ENCODE data around the gene SPOCD1.

Gene SPOCD1

GRCh38 chr1:31799895-31800673 lies 15.7 kb downstream of the SPOCD1 start:
- H3K9me3 ChIP-seq (ENCODE audit: control insufficient read depth, low read length), result no peaks in the 10 kb centered on the region
- DNase-seq (ENCODE audit: low read depth), result no peak
- peak overlapping the region; percentile 25 for H3K9ac ChIP-seq (ENCODE audit: low read length)
- H3K4me1 ChIP-seq (ENCODE audit: control insufficient read depth, insufficient read depth, low read length), result peaks cover 51% of the 10 kb centered on the region
- H3K36me3 ChIP-seq (ENCODE audit: control insufficient read depth, insufficient read depth, low read length, severe bottlenecking), result no peaks in the 10 kb centered on the region
- H3K27me3 ChIP-seq (replicated peaks; ENCODE audit: control insufficient read depth, insufficient read depth, low read length), result no peaks in the 10 kb centered on the region
- H3K4me3 ChIP-seq (ENCODE audit: low read length), result no peak overlapping the region

DNA sequence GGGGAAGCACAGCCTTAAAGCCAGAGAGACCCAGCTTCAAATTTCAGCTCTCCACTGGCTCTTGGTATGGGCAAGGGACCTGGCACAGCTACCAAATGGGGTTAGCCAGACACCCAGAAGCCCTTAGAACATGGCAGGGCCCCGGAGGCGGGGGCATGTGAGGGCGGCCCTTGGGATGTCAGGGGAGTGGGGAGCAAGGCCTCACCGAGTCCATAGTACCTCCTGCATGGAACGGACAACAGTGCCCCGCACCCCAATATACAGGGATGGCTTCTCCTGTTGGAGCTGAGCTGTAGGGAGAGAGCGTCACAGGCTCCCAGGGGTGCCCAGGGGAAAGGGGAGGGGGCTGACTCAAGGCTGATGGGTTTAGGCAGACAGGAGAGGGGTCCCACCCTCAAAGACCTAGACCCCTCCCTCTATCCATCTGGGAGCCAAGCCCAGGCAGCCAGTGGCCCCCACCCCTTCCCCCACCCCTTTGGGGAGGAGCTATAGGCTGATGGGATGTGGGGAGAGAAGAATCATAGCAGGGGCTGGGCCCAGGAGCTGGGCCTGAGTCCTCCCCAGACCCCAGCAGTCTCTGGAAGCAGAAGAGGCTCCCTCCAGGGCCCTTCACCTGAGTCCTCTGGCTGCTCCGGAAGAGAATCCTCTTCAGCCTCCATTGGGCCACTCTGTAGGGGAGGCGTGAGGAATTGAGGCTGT lies 16.5 kb downstream of the SPOCD1 start:
- Histone ChIP-seq H3K27me3 (replicated peaks; ENCODE audit: control insufficient read depth, insufficient read depth, low read length) (no peaks in the 10 kb centered on the region), H3K4me3 (ENCODE audit: low read length) (peak overlapping the region; percentile 83)
- DNase-seq (ENCODE audit: low read depth), result no peak

DNA sequence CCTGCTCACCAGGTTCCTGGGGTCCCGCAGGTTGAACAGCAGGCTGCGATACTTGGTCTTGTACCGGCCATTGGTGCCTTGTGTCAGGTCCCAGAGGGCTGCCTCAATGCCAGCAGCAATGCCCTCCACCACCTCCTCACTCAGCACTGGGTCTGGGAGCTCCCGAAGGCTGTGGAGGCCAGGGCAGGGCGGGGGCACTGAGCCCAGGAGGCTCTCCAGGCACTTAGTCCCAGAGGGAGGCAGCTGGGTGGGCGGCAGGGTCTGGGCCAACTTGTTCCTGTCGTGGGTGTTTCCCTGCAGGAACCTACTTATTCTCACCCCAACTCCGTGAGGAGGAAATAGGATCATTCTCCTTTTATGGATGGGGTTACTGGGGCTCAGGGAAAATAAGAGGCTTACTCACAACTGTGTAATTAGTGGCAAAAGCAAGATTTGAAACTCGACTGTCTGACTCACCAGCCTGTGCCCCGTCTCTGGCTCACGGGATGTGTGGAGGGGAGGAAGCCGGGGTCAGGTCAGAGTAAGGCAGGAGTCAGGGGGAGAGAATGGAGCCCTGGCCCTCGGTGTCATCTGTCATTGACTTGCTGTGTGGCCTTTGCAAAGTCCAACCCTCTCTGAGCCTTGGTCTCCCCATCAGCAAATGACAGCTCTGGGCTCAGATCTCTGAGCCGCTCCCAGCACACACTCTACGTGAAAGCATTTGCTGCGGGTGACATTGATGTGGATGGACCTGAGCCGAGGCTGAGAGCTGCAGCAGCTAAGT lies 17.2 kb downstream of the SPOCD1 start:
- no peaks in the 10 kb centered on the region for H3K36me3 ChIP-seq (ENCODE audit: control insufficient read depth, insufficient read depth, low read length, severe bottlenecking)

More for the DNA sequence above, 16.5 kb downstream of the SPOCD1 start:
- peaks cover 53% of the 10 kb centered on the region for H3K4me1 ChIP-seq (ENCODE audit: control insufficient read depth, insufficient read depth, low read length)
- no peaks in the 10 kb centered on the region for H3K36me3 ChIP-seq (ENCODE audit: control insufficient read depth, insufficient read depth, low read length, severe bottlenecking)
- no peaks in the 10 kb centered on the region for H3K9me3 ChIP-seq (ENCODE audit: control insufficient read depth, low read length)
- peak overlapping the region; percentile 65 for H3K9ac ChIP-seq (ENCODE audit: low read length)

DNA sequence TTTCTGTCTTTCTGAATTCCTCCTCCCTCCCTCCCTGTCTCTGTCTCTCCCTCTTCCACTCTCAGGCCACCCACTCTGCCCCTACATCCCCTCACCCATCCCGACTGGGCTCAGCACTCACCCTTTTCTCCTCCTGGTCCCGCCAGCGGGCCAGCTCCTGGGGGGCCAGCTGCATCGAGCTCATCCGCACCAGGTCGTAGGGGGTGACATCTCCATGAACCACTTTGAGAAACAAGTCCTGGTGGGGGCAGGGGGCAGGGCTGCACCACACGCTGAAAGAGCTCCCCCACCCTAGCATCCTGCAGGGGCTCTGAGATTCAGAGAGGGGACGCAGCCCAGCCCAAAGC lies 17.8 kb downstream of the SPOCD1 start:
- Histone ChIP-seq H3K4me3 (ENCODE audit: low read length) (peak overlapping the region; percentile 83), H3K9me3 (ENCODE audit: control insufficient read depth, low read length) (no peaks in the 10 kb centered on the region), H3K9ac (ENCODE audit: low read length) (peak overlapping the region; percentile 89), H3K4me1 (ENCODE audit: control insufficient read depth, insufficient read depth, low read length) (peaks cover 53% of the 10 kb centered on the region), H3K27me3 (replicated peaks; ENCODE audit: control insufficient read depth, insufficient read depth, low read length) (no peaks in the 10 kb centered on the region), H3K36me3 (ENCODE audit: control insufficient read depth, insufficient read depth, low read length, severe bottlenecking) (no peaks in the 10 kb centered on the region)
- DNase-seq (ENCODE audit: low read depth), result no peak

More for the DNA sequence above, 17.2 kb downstream of the SPOCD1 start:
- Histone ChIP-seq H3K4me1 (ENCODE audit: control insufficient read depth, insufficient read depth, low read length) (peaks cover 53% of the 10 kb centered on the region), H3K27me3 (replicated peaks; ENCODE audit: control insufficient read depth, insufficient read depth, low read length) (no peaks in the 10 kb centered on the region), H3K4me3 (ENCODE audit: low read length) (peak overlapping the region; percentile 83), H3K9ac (ENCODE audit: low read length) (peak overlapping the region; percentile 89), H3K9me3 (ENCODE audit: control insufficient read depth, low read length) (no peaks in the 10 kb centered on the region)
- DNase-seq (ENCODE audit: low read depth), result peak; percentile 85

- no peaks in the 10 kb centered on the region for H3K27me3 ChIP-seq (replicated peaks; ENCODE audit: control insufficient read depth, insufficient read depth, low read length)
- no peaks in the 10 kb centered on the region for H3K9me3 ChIP-seq (ENCODE audit: control insufficient read depth, low read length)
- no peak for DNase-seq (ENCODE audit: low read depth)
- peak overlapping the region; percentile 89 for H3K9ac ChIP-seq (ENCODE audit: low read length)
- no peaks in the 10 kb centered on the region for H3K36me3 ChIP-seq (ENCODE audit: control insufficient read depth, insufficient read depth, low read length, severe bottlenecking)
- H3K4me3 ChIP-seq (ENCODE audit: low read length), result peak overlapping the region; percentile 83
- peaks cover 53% of the 10 kb centered on the region for H3K4me1 ChIP-seq (ENCODE audit: control insufficient read depth, insufficient read depth, low read length)
Observed at GRCh38 chr1:31797216-31797615, 18.6 kb downstream of the SPOCD1 start.

- DNase-seq (ENCODE audit: low read depth), result no peak
- peaks cover 53% of the 10 kb centered on the region for H3K4me1 ChIP-seq (ENCODE audit: control insufficient read depth, insufficient read depth, low read length)
Observed at GRCh38 chr1:31796707-31797106, 19.1 kb downstream of the SPOCD1 start.

DNA sequence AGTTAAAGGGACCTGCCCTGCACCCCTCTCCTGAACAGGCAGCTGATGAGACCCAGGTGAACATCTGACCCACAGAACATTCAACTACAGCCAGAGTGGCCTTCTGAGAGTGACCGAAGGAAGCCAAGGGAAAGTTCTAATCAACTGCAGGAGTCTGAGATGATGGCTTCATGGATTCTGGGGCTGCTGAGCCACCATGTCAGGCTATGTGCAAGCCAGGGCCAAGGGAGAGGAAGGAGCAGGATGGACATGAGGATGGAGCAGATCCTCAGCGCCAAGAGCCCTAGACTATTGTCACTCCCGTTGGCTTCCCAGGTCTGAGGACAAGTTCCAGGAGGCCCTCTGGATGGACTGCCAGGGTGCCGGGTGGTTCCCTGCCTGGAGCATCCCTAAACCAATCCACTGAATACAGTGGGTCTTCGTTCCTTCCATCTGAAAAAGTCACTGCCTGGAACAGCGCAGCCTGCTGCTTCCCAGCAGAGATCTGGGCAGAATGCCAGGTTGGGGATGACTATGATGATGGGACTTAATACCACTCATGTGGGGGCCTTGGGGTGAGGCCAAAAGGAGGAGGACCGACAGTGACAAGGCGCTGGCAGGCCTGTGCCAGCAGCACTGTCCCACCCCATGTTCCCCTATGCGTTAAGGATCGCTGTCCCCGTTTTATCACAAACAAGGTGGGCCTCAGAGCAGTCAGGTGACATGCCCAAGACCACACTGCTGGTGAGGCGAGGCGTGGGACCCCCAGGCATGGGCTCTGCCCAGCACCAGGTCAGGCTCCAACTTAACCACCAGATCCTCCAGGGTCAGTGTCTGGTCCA lies 19.8 kb downstream of the SPOCD1 start:
- Histone ChIP-seq H3K9me3 (ENCODE audit: control insufficient read depth, low read length) (no peaks in the 10 kb centered on the region), H3K4me1 (ENCODE audit: control insufficient read depth, insufficient read depth, low read length) (peaks cover 53% of the 10 kb centered on the region), H3K27me3 (replicated peaks; ENCODE audit: control insufficient read depth, insufficient read depth, low read length) (no peaks in the 10 kb centered on the region), H3K4me3 (ENCODE audit: low read length) (peak overlapping the region; percentile 83), H3K9ac (ENCODE audit: low read length) (peak overlapping the region; percentile 89), H3K36me3 (ENCODE audit: control insufficient read depth, insufficient read depth, low read length, severe bottlenecking) (no peaks in the 10 kb centered on the region)
- DNase-seq (ENCODE audit: low read depth), result peak; percentile 69

More at GRCh38 chr1:31796707-31797106, 19.1 kb downstream of the SPOCD1 start:
- Histone ChIP-seq H3K36me3 (ENCODE audit: control insufficient read depth, insufficient read depth, low read length, severe bottlenecking) (no peaks in the 10 kb centered on the region), H3K9ac (ENCODE audit: low read length) (peak overlapping the region; percentile 89), H3K27me3 (replicated peaks; ENCODE audit: control insufficient read depth, insufficient read depth, low read length) (no peaks in the 10 kb centered on the region), H3K9me3 (ENCODE audit: control insufficient read depth, low read length) (no peaks in the 10 kb centered on the region), H3K4me3 (ENCODE audit: low read length) (peak overlapping the region; percentile 83)

DNA sequence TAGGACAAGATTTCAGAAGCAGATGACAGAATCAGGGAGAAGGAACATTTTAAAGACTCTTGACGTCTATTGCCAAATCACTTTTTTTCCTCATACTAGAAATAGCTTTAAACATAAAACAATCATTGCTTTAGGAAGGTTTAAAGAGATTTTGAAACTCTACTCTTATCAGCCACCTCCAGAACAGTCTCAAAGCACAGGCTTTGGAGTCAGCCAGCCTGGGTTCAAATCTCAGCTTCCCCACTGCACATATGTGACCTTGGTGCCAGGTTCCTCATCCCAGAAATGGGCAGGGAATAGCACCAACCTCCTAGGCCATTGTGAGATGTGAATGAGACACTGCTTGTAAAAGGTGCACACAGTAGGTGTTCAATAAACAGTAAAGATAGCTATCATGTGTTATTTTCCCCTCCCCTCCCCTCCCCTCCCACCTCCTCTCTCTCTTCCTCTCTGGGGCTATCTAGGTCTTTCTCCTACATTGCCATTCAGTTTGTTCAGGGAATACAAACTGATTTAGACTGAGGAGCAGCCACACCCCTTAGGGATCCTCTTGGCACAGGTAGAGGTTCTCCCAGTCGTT lies 20.6 kb downstream of the SPOCD1 start:
- no peak overlapping the region for H3K9ac ChIP-seq (ENCODE audit: low read length)
- no peaks in the 10 kb centered on the region for H3K36me3 ChIP-seq (ENCODE audit: control insufficient read depth, insufficient read depth, low read length, severe bottlenecking)
- DNase-seq (ENCODE audit: low read depth), result no peak
- no peaks in the 10 kb centered on the region for H3K27me3 ChIP-seq (replicated peaks; ENCODE audit: control insufficient read depth, insufficient read depth, low read length)
- H3K4me3 ChIP-seq (ENCODE audit: low read length), result no peak overlapping the region
- no peaks in the 10 kb centered on the region for H3K9me3 ChIP-seq (ENCODE audit: control insufficient read depth, low read length)
- H3K4me1 ChIP-seq (ENCODE audit: control insufficient read depth, insufficient read depth, low read length), result peaks cover 55% of the 10 kb centered on the region

GRCh38 chr1:31793586-31794285 lies 22.1 kb downstream of the SPOCD1 start:
- no peaks in the 10 kb centered on the region for H3K36me3 ChIP-seq (ENCODE audit: control insufficient read depth, insufficient read depth, low read length, severe bottlenecking)
- H3K4me1 ChIP-seq (ENCODE audit: control insufficient read depth, insufficient read depth, low read length), result peaks cover 49% of the 10 kb centered on the region
- H3K9me3 ChIP-seq (ENCODE audit: control insufficient read depth, low read length), result no peaks in the 10 kb centered on the region
- DNase-seq (ENCODE audit: low read depth), result no peak
- no peak overlapping the region for H3K9ac ChIP-seq (ENCODE audit: low read length)
- H3K27me3 ChIP-seq (replicated peaks; ENCODE audit: control insufficient read depth, insufficient read depth, low read length), result no peaks in the 10 kb centered on the region
- no peak overlapping the region for H3K4me3 ChIP-seq (ENCODE audit: low read length)

GRCh38 chr1:31793086-31793485 lies 22.7 kb downstream of the SPOCD1 start:
- Histone ChIP-seq H3K9ac (ENCODE audit: low read length) (no peak overlapping the region), H3K36me3 (ENCODE audit: control insufficient read depth, insufficient read depth, low read length, severe bottlenecking) (no peaks in the 10 kb centered on the region), H3K4me3 (ENCODE audit: low read length) (no peak overlapping the region), H3K4me1 (ENCODE audit: control insufficient read depth, insufficient read depth, low read length) (peaks cover 42% of the 10 kb centered on the region), H3K9me3 (ENCODE audit: control insufficient read depth, low read length) (no peaks in the 10 kb centered on the region), H3K27me3 (replicated peaks; ENCODE audit: control insufficient read depth, insufficient read depth, low read length) (no peaks in the 10 kb centered on the region)
- no peak for DNase-seq (ENCODE audit: low read depth)
